RKO (cell line): ENCODE data around the gene IL32.

Experiments used
- DNase-seq: peaks from one replicate; pipeline ENCODE4 v3.0.0-alpha.2; 2016; ENCODE audit warnings: low spot score

The IL32 gene

GRCh38 chr16:3089717-3090592, 24.5 kb downstream of the IL32 start:
- no peak for DNase-seq

GRCh38 chr16:3091551-3091950, 26.1 kb downstream of the IL32 start:
- DNase-seq: no peak

GRCh38 chr16:3092501-3092941, 27.1 kb downstream of the IL32 start:
- DNase-seq: no peak

- DNase-seq: peak; percentile 57
Observed at GRCh38 chr16:3094289-3095027, 29.0 kb downstream of the IL32 start.

GRCh38 chr16:3095869-3096268, 30.4 kb downstream of the IL32 start:
- peak; percentile 52 for DNase-seq

GRCh38 chr16:3096362-3096761, 30.9 kb downstream of the IL32 start:
- no peak for DNase-seq

GRCh38 chr16:3097266-3097665, 31.8 kb downstream of the IL32 start:
- DNase-seq: no peak

- DNase-seq: no peak
Observed at GRCh38 chr16:3098459-3099394, 33.3 kb downstream of the IL32 start, which contains the start of gene ZSCAN10. Gene ZSCAN10 (minus strand): TSS chr16:3099294. CDS start chr16:3092937, 6,357 bp downstream.

GRCh38 chr16:3099395-3099731, 33.9 kb downstream of the IL32 start:
- no peak for DNase-seq

GRCh38 chr16:3099732-3100499, 34.5 kb downstream of the IL32 start:
- no peak for DNase-seq

- peak; percentile 69 for DNase-seq
Observed at GRCh38 chr16:3101018-3101840, 35.8 kb downstream of the IL32 start.

- DNase-seq: no peak
Observed at GRCh38 chr16:3101841-3102470, 36.5 kb downstream of the IL32 start.

GRCh38 chr16:3106205-3106928, 40.9 kb downstream of the IL32 start:
- peak; percentile 93 for DNase-seq

GRCh38 chr16:3112058-3112880, 46.8 kb downstream of the IL32 start, which contains the start of gene ZNF205:
Gene ZNF205 (plus strand): TSS chr16:3112586. CDS start chr16:3113431, 845 bp downstream.
- peak; percentile 85 for DNase-seq

- no peak for DNase-seq
Observed at GRCh38 chr16:3112881-3113574, 47.6 kb downstream of the IL32 start.

- peak; percentile 67 for DNase-seq
Observed at GRCh38 chr16:3113765-3114479, 48.5 kb downstream of the IL32 start.

- DNase-seq: no peak
Observed at GRCh38 chr16:3115003-3115402, 49.6 kb downstream of the IL32 start.
